GM18511 (cell line): ENCODE data around the gene NPY5R.

Experiments
- ATAC-seq: cut with Tn5 transposase; IDR thresholded peaks from one replicate; pipeline ENCODE4 v1.9.1; 2021; ENCODE audit warnings: mild to moderate bottlenecking, moderate library complexity; ENCODE audit not compliant: unreplicated experiment

The NPY5R gene

GRCh38 chr4:163343604-163344146 is at the start of gene NPY5R:
TSS of gene NPY5R (plus strand) at chr4:163343892. CDS start at chr4:163350274, 6,382 bp downstream.
- ATAC-seq, result no peak

DNA sequence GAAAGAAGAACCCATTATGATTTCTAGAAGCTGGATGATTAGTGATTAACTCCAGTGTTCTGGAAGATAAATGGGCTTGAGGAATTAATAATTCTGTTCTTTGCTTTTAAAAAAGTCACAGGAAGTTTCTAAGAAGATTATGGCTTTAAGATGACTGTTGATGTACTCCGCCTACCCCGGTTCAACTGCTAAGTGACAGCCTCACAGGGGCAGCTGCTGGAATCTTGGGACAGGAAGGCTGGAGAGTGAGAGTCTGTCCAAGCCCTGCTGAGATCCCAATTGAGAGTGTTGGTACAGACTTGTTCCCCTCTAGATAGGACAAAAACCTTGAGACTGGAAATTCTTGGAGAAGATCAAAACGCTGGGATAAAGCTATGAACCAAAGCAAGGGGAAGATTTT is 48.6 kb upstream of the NPY5R start:
- no peak for ATAC-seq

- no peak for ATAC-seq
Measured at GRCh38 chr4:163300445-163300844, 43.2 kb upstream of the NPY5R start.

DNA sequence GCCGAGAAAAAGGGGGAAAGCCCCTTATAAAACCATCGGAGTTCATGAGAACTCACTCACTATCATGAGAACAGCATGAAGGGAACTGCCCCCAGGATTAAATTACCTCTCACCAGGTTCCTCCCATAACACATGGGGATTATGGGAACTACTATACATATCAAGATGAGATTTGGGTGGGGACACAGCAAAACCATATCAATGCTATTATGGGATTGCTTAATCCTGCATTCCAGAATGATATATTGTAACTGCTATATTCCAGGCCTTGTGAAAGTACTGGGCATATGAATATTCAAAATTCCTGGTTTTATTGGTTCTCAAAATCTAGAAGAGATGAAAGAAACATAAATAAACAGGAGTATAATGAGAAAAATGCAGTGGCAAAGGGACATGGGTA is 40.6 kb upstream of the NPY5R start:
- no peak for ATAC-seq

- ATAC-seq, result no peak
Measured at GRCh38 chr4:163309466-163309865, 34.2 kb upstream of the NPY5R start.

- ATAC-seq, result no peak
Measured at GRCh38 chr4:163317110-163317509, 26.6 kb upstream of the NPY5R start.

DNA sequence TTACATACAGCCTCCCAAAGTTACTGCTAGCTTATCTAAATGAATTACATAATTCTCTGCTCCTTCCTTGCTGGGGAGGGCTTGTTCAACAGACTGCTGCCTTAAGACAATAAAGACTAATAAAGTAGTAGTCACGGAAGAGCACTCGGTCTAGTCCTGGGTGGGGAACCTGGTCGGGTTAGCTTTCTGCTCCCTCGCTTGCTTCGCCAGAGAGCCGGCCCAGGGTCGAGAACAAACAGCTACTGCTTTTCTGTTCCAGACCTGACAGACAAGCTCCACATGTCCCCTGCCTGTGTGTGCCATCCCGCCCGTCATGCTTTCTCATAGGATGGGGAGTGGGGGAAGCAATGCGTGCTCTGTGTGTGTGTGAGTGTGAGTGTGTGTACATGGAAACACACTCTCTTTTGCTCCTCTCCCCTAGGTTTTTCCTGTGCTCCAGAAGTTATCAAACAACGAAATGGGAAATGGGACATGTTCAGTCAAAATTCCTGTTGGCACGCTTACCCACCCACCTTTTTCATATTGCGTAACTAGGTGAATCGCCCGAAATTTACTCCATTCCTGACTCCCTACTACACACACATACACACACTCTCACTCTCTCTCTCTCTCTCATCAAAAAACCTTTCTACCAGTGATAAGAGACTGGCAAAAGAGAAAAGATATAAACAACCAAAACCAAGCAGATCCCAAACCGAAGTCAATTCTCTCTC is 12.6 kb upstream of the NPY5R start:
- no peak for ATAC-seq

DNA sequence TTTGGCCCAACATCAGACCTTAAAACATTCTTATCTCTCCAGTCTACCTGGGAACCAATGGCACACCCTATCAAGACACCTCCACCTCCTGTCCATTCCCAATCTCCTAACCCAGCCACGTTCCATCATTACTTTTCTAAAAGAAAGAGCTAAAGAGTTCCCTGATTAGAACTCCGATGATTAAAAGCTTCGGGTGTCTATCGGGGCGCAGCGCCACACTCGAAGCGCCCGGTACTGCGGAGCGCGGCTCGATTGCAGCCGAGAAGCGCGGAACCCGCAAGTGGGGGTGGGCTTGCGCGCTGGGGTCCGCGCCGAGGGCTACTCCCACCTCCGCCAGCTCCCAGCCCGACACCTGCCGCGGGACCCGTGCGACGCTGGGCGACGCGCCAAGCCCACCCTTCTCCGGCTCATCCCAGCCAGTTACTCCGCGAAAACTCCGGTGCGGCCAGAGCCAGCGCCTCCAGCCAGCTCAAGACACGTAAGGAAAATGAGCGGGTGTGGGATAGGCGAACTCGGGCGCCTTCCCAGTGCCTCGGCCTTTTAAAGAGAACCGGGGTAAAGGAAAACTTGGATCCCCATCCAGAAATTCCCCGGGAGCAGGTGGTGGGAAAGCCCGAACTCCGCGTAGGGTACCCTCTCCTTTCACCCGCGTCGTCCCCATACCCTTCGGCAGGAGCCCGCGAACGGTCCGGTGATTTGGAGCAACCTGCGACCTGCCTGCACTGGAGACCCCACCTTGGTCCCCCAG is 11.9 kb upstream of the NPY5R start:
- ATAC-seq, result peak; percentile 33

- peak; percentile 77 for ATAC-seq
Measured at GRCh38 chr4:163332526-163333406, 10.9 kb upstream of the NPY5R start, which contains the start of gene NPY1R. TSS of gene NPY1R (minus strand) at chr4:163332596. CDS start at chr4:163326554, 6,042 bp downstream.

- no peak for ATAC-seq
Measured at GRCh38 chr4:163335384-163335783, 8.3 kb upstream of the NPY5R start.

DNA sequence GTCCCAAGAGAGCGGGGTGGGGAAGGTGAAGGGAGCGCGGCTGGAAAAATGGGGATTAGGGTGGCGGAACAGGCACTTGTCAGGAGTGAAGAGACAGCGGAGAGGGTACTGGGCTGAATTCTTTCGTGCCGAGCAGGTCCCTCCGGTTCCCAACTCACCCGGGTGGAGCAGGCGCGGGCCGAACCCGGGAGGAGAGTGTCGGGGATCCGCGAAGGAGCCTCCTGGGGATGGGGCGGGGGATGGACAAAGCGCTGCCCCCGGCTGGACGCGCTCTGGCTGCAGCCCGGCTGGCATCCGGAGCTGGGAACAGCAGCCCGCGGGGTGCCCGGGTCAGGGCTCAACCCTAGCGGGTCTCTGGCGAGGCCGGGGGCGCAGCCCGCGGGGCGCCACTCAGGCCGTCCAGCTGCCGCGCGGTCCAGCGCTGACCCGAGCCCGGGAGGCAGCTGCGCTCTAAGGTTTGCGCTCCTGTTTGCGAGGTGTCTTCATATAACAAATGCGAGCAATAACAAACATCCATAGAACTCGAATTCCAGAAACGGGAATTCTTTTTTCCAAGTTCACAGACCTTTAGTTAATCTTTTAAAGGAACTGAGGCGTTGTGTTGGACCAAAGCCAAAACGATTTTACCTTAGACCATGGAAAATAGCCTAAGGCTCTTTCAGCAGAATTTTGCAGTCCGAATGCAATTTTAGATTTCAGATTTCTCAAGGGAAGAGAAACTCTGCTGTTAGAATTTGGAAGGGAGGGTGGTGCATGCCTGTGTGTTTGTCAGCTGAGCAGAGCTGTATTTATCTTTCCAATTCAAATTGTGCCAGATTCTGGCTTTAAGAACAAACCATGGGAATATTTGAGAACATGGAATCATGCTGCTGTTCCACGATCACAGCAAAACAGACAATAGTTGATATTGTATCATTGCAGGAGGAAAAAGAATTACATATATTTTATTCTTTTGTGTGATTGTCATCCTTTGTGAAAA is 744 bp downstream of the NPY5R start:
- no peak for ATAC-seq

GRCh38 chr4:163350672-163351071 is 7.0 kb downstream of the NPY5R start:
- no peak for ATAC-seq

- ATAC-seq, result no peak
Measured at GRCh38 chr4:163353054-163353453, 9.4 kb downstream of the NPY5R start.

GRCh38 chr4:163356104-163356503 is 12.4 kb downstream of the NPY5R start:
- no peak for ATAC-seq

- ATAC-seq, result no peak
Measured at GRCh38 chr4:163367651-163368050, 24.0 kb downstream of the NPY5R start.

DNA sequence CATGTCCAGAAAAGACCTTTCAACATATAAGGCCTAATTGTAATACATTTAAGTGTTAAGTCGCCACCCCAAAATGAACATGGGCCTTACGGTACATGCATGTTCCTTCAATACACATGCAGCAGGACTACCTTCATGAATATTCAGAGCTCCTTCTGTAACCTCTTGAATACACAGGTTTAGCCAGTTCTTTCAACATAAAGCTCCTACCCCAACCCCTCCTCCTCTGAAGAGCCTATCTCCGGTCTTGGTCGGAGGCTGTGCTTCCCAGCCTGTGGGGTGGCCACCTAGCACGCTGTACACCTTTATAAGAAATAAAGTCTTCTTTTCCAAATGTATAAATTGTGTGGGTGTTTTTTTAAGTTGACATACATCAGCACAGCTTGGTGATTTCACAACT is 28.3 kb downstream of the NPY5R start:
- ATAC-seq, result no peak

DNA sequence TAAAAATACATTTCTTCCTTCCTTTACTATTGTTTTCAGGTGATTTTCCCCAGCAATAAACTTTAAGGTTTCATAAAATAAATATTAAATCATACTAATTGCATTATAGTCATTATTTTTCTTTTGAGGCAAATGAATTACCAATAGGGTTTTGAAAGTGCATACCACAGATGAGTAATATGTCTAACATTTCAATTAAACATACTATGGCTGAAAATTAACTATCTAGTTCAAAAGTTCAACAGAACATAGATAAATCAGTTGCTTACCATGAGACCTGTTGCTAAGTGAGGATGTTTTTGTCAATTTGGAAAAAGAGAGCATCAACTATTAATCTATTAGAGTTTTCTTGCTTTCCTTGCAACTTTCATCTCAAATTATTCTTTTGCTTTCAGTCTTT is 35.0 kb downstream of the NPY5R start:
- no peak for ATAC-seq

- ATAC-seq, result no peak
Measured at GRCh38 chr4:163380703-163381102, 37.0 kb downstream of the NPY5R start.

DNA sequence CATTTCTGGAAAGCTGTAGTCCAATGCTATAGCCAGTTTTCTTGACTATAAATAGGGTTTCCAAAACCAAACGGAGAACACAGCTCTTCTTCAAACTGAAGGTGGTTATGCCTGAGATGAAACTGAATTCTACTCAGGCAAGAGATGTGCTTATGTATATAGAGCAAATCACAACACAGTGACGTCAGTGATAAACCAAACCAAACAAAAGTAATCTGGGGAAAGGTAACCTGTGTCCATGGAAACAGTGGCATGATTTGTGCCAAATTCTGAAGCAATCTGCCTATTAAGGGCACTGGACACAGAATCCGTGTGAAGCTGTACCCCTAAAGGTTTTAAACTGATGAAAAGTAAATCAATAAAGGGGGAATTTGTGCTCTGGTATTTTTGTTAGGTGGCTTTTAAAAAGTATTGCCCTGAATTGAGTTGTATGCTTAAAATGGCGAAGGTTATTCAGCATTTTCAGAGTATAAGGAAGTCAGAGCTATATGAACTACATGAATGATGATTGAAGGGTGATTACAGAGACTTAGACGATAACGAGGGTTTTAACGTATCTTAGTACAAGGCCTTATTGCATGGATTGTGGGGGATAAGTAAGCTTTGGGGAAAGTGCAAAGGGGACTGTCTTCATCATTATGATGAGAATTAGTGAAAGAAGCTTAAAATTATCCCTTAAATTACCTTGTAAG is 38.6 kb downstream of the NPY5R start:
- no peak for ATAC-seq
